GM21515 (cell line): ENCODE results near the gene BAIAP2L2.

Experiments
- ATAC-seq: cut with Tn5 transposase; IDR thresholded peaks from one replicate; pipeline ENCODE4 v1.9.1; 2021; ENCODE audit not compliant: unreplicated experiment

BAIAP2L2 gene

GRCh38 chr22:38070250-38070921, 40.1 kb downstream of the BAIAP2L2 start:
- ATAC-seq = no peak

GRCh38 chr22:38069372-38070249, 40.9 kb downstream of the BAIAP2L2 start:
- no peak for ATAC-seq

- no peak for ATAC-seq
Measured at GRCh38 chr22:38068641-38069371, 41.7 kb downstream of the BAIAP2L2 start.

GRCh38 chr22:38067761-38068360, 42.6 kb downstream of the BAIAP2L2 start:
- no peak for ATAC-seq

GRCh38 chr22:38067028-38067415, 43.5 kb downstream of the BAIAP2L2 start:
- ATAC-seq = no peak

- ATAC-seq = no peak
Measured at GRCh38 chr22:38066381-38067027, 44.0 kb downstream of the BAIAP2L2 start.

GRCh38 chr22:38065539-38065938, 44.9 kb downstream of the BAIAP2L2 start:
- no peak for ATAC-seq

- ATAC-seq = no peak
Measured at GRCh38 chr22:38062791-38063190, 47.7 kb downstream of the BAIAP2L2 start.

- ATAC-seq = no peak
Measured at GRCh38 chr22:38056969-38057891, 53.3 kb downstream of the BAIAP2L2 start, which contains the start of gene PICK1. PICK1 (plus strand) TSS chr22:38057404; CDS start chr22:38057810, 406 bp downstream.

- no peak for ATAC-seq
Measured at GRCh38 chr22:38051900-38052862, 58.3 kb downstream of the BAIAP2L2 start.

- no peak for ATAC-seq
Measured at GRCh38 chr22:38051261-38051660, 59.2 kb downstream of the BAIAP2L2 start.

GRCh38 chr22:38050720-38051119, 59.8 kb downstream of the BAIAP2L2 start:
- ATAC-seq = no peak

GRCh38 chr22:38049812-38050619, 60.5 kb downstream of the BAIAP2L2 start:
- no peak for ATAC-seq

- ATAC-seq = no peak
Measured at GRCh38 chr22:38046070-38046748, 64.3 kb downstream of the BAIAP2L2 start.

GRCh38 chr22:38043151-38044039, 67.1 kb downstream of the BAIAP2L2 start:
- no peak for ATAC-seq

- no peak for ATAC-seq
Measured at GRCh38 chr22:38042488-38042790, 68.0 kb downstream of the BAIAP2L2 start.
